GM19099 (cell line): ENCODE measurements around the gene PSORS1C2.

Source experiments
- POLR2A ChIP-seq: IDR thresholded peaks from 3 replicates; pipeline ENCODE4 v1.6.1; 2011; ENCODE audit warnings: low read depth; ENCODE audit not compliant: insufficient read length; ENCODE audit errors: extremely low read depth

The PSORS1C2 gene

GRCh38 chr6:31169123-31169857 lies 30.4 kb upstream of the PSORS1C2 start:
- no peak for TF ChIP-seq POLR2A

DNA sequence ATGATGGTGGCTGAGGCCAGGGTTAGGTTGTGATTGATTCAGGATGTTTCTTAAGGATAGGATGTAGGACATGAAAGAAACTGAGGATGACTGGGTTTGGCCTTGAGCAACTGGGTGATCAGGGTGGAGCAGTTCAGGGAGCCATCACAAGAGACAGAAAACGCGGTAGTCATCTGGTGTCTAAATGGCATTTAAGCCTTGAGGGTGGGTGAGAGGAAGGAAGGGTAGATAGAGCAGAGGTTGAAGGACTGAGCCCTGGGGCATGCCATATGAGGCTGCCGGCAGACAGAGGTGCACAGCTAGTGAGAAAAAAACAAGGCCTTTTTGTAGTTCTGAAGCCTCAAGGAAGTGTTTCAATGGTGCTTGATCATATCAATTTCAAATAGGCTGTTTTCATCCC lies 29.7 kb upstream of the PSORS1C2 start:
- no peak for TF ChIP-seq POLR2A

DNA sequence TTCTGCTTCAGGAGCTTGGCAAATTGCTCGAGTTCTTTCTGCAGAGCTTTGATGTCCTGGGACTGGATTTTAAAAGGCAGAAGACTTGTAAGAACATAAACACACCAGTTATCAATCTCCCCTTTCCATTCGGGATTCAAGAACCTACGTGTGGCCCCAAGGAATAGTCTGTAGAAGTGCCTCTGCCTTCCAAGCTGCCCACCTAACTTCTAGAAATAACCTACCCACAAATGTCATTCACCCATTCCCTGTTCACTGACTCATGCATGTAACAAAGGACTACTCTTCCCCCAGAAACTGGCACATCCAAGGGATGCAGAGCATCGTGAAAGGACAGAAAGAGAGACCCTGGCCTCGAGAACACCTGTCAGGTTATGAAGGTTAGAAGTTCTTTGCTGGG lies 27.1 kb upstream of the PSORS1C2 start:
- TF ChIP-seq POLR2A, result no peak

- TF ChIP-seq POLR2A, result peak; percentile 64
These were observed 26.4 kb upstream of the PSORS1C2 start for GRCh38 chr6:31165064-31165832.

- no peak for TF ChIP-seq POLR2A
These were observed 25.1 kb upstream of the PSORS1C2 start for GRCh38 chr6:31163922-31164321.

GRCh38 chr6:31162463-31163165 lies 23.7 kb upstream of the PSORS1C2 start:
- no peak for TF ChIP-seq POLR2A

DNA sequence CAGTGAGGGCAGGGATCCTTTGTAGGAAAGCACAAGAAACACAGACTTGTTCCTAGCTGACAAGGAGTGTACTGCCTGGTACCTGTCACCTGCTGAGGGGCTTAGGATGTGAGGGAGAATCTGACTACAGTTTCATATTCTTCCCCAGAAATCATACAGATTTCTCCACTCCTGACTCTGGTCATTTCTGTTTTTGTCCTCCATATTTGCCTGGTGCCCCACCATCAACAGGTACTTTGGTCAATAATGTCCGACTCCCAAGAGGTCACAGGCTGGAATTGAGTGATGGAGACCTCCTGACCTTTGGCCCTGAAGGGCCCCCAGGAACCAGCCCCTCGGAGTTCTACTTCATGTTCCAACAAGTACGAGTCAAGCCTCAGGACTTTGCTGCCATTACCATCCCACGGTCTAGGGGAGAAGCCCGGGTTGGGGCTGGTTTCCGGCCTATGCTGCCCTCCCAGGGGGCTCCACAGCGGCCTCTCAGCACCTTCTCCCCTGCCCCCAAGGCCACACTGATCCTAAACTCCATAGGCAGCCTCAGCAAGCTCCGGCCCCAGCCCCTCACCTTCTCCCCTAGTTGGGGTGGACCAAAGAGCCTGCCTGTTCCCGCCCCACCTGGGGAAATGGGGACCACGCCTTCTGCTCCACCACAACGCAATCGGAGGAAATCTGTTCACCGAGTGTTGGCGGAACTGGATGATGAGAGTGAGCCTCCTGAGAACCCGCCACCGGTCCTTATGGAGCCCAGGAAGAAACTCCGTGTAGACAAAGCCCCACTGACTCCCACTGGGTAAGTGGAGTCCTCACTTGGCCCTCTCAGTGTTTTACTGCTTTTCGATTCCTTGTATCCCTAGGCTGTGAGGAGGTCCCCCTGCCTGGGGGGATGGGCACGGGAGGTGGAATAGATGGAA lies 22.6 kb upstream of the PSORS1C2 start:
- no peak for TF ChIP-seq POLR2A

DNA sequence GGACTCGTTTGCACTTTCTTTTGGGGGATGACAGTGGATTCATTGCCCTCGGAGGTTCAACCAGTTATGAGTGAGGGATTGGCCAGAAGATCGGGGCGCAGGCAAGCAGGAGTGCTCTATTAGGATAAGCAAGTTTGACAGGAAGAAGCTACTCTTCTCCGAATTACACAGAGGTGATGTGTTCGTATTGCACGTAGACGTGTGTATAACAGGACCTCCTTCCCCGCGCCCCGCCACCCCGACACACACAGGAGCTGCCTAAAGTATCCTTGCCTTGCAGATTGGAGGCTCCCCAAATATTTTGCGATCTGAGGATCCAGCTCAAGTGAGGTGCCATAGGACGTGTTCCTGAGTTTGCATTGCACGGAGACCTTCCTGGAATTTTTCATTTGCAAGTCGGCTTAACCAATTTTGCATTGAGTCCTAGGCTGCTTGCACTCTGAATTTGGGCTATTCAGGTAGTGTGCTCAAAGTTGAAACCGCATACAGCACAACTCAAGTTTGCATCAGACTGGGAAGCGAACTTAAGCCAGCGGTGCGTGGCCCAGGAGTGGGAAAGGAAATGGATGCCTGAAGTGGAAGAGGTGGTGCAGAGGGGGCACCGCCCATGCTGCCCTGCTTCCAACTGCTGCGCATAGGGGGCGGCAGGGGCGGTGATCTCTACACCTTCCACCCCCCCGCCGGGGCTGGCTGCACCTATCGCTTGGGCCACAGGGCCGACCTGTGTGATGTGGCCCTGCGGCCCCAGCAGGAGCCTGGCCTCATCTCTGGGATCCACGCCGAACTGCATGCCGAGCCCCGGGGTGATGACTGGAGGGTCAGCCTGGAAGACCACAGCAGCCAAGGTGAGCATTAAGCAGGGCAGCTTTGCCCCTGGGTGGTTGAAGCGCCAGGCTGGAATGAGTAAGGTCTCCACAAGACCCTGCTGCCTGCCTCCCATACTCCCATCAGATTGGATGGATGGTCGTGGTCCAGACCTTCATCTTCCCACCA lies 20.3 kb upstream of the PSORS1C2 start:
- TF ChIP-seq POLR2A, result no peak

- TF ChIP-seq POLR2A, result peak; percentile 56
These were observed 19.4 kb upstream of the PSORS1C2 start, which contains the start of gene TCF19 for GRCh38 chr6:31158140-31158862. Gene TCF19 (plus strand): TSS chr6:31158589. CDS start chr6:31159470, 881 bp downstream.

DNA sequence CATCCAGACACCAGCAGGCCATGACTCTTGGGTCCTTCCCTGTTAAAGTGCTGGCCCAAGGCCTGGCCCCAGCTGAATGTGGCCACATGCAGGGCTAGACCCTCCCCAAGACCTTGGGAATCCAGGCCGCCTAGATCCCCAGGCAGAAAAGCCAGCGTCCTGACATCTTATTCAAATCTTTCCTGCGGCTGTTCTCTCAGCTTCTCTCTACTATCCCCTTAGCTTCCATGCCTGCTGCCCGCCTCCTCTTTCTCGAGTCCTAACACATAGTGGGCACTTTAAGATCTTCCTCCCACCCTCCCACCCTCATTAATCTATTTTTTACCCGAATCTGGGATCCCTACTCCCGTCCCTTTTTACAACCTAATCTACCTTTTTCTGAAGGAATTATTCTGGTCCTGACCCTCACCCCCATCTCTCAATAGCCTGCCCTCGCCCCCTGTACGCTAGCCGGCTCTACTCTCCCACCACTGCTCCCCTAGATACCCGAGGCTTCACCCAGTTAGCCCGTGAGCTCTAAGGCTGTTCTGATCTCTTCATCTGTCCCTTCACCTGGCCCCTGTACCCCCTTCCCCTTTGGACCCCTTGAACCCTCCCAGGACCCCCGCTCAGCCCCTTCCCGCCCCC lies 18.8 kb upstream of the PSORS1C2 start, which contains the start of gene CCHCR1:
Gene CCHCR1 (minus strand): TSS at position 290 of the 627 bp plus-strand sequence. CDS start 202 bp downstream, at position 88.
- no peak for TF ChIP-seq POLR2A

- TF ChIP-seq POLR2A, result no peak
These were observed 17.8 kb upstream of the PSORS1C2 start for GRCh38 chr6:31156641-31157040.

DNA sequence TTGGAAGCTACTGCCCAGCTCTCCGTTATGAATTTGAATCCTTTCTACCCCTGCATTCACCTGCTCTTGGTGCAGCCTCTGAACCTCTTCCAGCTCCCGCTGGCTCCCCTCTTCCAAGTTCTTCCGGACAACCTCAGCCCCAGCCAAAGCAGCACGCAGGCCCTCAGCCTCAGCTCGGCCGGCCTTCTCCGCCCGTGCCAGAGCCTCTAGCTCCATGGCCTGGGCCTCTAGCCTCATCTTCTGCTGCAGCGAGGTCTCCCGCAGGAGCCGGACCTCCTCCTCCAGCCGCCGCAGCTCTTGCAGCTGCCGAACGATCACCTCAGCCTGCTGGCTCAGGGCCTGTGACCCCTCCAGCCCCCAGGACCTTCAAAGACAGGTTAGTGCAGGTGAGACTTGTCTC lies 15.6 kb upstream of the PSORS1C2 start:
- TF ChIP-seq POLR2A, result no peak
